Mononuclear cell (primary cell): ENCODE results near the gene XPNPEP2. TPM values are rescaled to one million over a fixed set of nuclear protein-coding genes. Genes with fewer than 3 reads are reported as not detected.
"Not testable (repeated sequence)": the region's sequence is repeated elsewhere in the genome, so short reads cannot be mapped to it uniquely, and the experiment has no call there.

Experiments used
- H3K27me3 ChIP-seq: 2 replicates; pipeline ENCODE4 v1.6.0; 2011; ENCODE audit warnings: low read length, control low read depth; ENCODE audit not compliant: insufficient read depth
- H3K4me1 ChIP-seq: 2 replicates; pipeline ENCODE4 v1.5.1; 2011; ENCODE audit warnings: mild to moderate bottlenecking, low read length, control low read depth; ENCODE audit not compliant: insufficient read depth
- H3K4me3 ChIP-seq: 2 replicates; pipeline ENCODE4 v1.5.1; 2011; ENCODE audit warnings: mild to moderate bottlenecking, low read length, moderate library complexity
- H3K9me3 ChIP-seq: 2 replicates; pipeline ENCODE4 v1.5.1; 2011; ENCODE audit warnings: low read depth, mild to moderate bottlenecking, control low read depth, low read length
- total RNA-seq: library from RNA; depleted of rRNA; stranded (reverse); fragments of >200 nt; gene quantifications from one replicate; pipeline ENCODE4 v1.2.3, GENCODE V29; 2012

Gene XPNPEP2
- total RNA-seq, 1 donor = 0.31 TPM

DNA sequence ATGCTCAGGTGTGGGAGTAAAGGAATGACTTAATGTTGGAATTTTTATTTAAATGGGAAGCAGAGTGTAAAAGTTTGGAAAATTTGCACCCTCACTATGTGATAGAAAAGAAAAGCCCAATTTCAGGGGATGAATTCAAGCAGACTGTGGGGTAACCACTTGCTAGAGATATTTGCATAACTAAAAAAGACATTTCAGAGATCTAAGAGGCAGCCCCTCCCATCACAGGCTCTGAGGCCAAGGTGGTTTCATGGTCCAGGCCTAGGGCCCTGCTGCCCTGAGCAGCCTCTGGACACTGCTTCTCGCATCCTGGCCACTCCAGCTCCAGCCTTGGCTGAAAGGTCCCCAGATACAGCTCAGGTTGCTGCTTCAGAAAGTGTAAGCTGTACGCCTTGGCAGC is 5.9 kb upstream of the XPNPEP2 start:
- Histone ChIP-seq H3K4me1 (peaks cover 29% of the 10 kb centered on the region), H3K4me3 (no peak overlapping the region), H3K27me3 (no peaks in the 10 kb centered on the region), H3K9me3 (no peaks in the 10 kb centered on the region)

DNA sequence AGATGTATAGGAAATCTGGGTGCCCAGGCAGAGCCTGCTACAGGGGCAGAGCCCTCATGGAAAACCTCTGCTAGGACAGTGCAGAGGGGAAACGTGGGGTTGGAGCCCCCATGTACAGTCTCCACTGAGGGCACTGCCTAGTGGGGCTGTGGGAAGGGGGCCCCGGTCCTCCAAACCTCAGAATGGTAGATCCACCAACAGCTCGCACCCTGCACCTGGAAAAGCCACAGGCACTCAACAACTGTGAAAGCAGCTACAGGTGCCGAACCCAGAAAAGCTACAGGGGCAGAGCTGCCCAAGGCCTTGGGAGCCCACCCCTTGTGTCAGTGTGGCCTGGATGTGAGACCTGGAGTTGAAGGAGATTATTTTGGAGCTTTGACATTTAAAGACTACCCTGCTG is 5.4 kb upstream of the XPNPEP2 start:
- Histone ChIP-seq H3K4me3 (no peak overlapping the region), H3K4me1 (peaks cover 33% of the 10 kb centered on the region)

DNA sequence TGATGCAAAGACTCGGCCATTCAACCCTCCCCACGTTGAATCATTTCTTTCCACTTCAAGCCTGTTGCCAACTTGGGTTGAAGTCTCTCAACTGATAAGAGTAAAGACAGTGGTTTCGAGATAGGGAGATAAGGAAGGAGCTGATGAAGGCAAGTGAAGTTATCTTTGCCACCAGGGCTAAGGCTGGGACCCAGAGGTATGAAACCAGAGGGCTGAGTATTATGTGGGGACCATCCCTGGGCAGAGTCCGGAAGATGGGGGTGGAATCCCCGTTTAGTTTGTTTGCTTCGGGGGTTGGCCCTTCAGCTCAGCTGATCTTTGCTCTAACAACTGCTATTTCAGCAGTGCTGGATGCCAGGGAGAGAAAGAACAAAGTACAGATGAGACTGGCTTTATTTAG is 2.3 kb upstream of the XPNPEP2 start:
- peaks cover 45% of the 10 kb centered on the region for H3K4me1 ChIP-seq
- H3K27me3 ChIP-seq = no peaks in the 10 kb centered on the region
- H3K4me3 ChIP-seq = no peak overlapping the region
- H3K9me3 ChIP-seq = no peaks in the 10 kb centered on the region

More for the DNA sequence above, 5.4 kb upstream of the XPNPEP2 start:
- no peaks in the 10 kb centered on the region for H3K27me3 ChIP-seq
- no peaks in the 10 kb centered on the region for H3K9me3 ChIP-seq

DNA sequence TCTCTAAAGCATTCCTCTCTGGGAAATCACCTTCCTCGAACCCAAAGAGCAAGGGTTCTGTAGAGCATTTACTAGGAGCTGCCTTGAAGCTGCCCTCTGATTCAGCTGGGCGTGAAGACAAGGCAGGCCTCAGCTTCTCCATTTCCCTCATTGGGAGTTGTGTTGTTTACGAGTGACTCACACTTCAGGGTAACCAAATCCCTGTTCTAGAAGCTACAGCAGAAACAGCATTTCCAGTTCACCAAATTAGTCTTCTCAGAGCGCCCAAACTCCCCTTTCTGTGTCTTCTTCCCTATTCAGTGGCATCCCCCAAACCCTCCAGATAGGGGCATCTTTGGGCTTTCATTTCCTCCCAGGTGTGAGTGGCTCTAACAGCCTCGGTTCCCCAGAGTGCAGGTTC is 863 bp upstream of the XPNPEP2 start:
- Histone ChIP-seq H3K9me3 (no peaks in the 10 kb centered on the region), H3K4me3 (no peak overlapping the region), H3K4me1 (peaks cover 40% of the 10 kb centered on the region), H3K27me3 (no peaks in the 10 kb centered on the region)

DNA sequence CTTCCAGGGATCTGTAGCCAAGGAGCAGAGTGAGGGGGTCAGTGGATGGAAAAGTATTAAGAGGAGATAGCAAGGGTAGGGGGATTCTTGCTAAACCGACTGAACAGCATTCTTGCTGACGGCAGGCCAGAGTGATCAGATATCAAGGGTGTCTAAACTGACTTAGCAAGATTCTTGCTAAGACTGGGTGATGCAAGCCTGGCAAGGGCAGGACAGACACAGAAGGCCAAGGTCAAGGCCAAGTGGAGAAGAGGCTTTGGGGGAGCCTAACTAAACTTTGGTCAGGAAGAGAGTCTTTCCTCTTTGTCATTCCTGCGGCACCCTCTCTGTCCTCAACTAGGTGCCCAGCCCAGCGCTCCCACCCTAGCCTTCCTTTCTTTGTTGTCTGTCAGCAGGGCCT is 799 bp downstream of the XPNPEP2 start:
- H3K4me1 ChIP-seq = peaks cover 52% of the 10 kb centered on the region
- no peak overlapping the region for H3K4me3 ChIP-seq
- no peaks in the 10 kb centered on the region for H3K27me3 ChIP-seq
- no peaks in the 10 kb centered on the region for H3K9me3 ChIP-seq

DNA sequence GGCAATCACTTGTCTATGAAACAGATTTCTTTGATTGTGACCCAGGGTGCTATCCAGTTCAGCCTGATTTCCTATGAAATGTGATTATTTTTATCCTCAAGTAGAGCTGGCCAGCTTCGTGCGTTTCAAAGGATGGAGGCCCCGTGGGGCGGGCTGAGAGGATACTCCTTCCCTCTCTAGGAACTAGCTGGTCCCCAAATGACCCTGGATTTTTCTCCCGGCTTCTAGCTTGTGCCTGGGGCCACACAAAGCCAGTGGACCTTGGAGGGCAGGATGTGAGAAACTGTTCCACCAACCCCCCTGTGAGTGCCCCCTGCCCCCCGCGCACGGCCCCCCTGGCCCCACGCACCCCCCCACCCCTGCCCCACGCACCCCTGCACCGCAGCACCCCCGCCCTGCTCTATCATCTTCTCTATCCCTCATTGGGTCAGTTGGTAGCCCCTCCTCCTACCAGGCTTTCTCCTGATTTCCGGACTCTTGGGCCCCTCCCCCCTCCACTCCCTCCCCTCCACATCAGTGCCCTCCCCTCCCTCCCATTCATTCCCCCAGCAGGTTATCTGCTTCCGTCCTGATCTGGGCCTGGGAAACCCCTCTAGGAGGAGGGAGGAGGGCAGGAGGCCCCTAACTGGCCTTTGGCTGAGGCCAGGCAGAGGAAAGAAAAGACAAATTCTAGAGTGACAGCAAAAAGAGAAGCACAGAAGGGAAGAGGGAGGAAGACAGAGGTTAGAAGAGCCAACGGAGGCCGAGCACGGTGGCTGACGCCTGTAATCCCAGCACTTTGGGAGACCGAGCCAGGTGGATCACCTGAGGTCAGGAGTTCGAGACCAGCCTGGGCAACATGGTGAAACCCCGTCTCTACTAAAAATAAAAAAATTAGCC is 3.3 kb downstream of the XPNPEP2 start:
- Histone ChIP-seq H3K4me3 (no peak overlapping the region), H3K4me1 (peaks cover 72% of the 10 kb centered on the region), H3K27me3 (no peaks in the 10 kb centered on the region), H3K9me3 (no peaks in the 10 kb centered on the region)

DNA sequence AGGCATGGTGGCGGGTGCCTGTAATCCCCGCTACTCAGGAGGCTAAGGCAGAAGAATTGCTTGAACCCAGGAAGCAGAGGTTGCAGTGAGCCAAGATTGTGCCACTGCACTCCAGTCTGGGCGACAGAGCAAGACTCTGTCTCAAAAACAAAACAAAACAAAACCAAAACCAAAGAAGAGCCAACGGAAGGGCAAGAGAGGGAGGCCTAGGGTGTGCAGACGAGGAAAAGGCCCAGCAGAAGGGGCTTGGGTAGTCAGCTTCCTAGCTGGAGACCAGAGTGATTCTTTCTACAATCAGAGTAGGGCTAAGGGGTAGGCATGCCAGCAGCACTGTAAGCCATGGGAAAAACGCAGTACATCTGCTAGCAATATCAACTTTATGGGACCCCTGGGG is 4.0 kb downstream of the XPNPEP2 start:
- H3K4me3 ChIP-seq = not testable (repeated sequence)
- peaks cover 71% of the 10 kb centered on the region for H3K4me1 ChIP-seq

DNA sequence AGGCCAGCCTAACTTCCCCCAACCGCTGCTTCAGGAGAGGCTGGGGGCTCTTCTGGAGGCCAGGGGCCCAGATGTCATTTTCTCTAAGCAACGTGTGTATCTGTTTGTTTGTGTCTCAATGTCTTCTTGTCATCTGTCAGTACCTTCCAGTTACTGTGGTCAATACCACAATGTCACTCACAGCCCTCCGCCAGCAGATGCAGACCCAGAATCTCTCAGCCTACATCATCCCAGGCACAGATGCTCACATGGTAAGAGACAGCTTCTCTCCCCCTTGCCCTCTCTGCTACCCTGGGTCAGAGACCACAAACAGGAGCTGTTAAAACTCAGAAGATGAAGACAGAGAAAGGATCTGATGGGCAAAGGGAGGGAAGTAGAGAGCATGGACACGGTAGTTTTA is 5.0 kb downstream of the XPNPEP2 start:
- no peaks in the 10 kb centered on the region for H3K27me3 ChIP-seq
- no peak overlapping the region for H3K4me3 ChIP-seq
- no peaks in the 10 kb centered on the region for H3K9me3 ChIP-seq
- H3K4me1 ChIP-seq = peaks cover 70% of the 10 kb centered on the region

More for the DNA sequence above, 4.0 kb downstream of the XPNPEP2 start:
- not testable (repeated sequence) for H3K27me3 ChIP-seq, H3K9me3 ChIP-seq

DNA sequence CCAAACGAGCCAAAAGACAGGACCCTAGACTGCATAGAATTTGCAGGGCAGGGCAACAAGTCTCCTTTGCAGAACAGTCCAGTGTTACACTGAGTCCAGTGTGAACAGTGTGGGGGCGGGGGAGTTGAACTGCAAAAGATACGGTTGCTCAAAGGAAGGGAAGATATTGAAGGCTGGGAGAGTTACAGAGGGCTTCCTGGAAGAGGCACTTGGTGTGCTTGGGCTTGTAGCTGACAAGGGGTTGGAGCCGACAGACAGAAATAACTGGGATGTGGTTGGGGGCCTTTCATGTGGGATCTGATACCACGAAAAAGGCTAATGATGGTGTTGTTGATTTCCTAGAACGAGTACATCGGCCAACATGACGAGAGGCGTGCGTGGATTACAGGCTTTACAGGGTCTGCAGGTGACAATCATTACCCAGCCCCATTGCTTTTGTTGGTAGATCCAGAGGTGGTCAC is 6.1 kb downstream of the XPNPEP2 start:
- Histone ChIP-seq H3K4me1 (peaks cover 62% of the 10 kb centered on the region), H3K4me3 (no peak overlapping the region)

DNA sequence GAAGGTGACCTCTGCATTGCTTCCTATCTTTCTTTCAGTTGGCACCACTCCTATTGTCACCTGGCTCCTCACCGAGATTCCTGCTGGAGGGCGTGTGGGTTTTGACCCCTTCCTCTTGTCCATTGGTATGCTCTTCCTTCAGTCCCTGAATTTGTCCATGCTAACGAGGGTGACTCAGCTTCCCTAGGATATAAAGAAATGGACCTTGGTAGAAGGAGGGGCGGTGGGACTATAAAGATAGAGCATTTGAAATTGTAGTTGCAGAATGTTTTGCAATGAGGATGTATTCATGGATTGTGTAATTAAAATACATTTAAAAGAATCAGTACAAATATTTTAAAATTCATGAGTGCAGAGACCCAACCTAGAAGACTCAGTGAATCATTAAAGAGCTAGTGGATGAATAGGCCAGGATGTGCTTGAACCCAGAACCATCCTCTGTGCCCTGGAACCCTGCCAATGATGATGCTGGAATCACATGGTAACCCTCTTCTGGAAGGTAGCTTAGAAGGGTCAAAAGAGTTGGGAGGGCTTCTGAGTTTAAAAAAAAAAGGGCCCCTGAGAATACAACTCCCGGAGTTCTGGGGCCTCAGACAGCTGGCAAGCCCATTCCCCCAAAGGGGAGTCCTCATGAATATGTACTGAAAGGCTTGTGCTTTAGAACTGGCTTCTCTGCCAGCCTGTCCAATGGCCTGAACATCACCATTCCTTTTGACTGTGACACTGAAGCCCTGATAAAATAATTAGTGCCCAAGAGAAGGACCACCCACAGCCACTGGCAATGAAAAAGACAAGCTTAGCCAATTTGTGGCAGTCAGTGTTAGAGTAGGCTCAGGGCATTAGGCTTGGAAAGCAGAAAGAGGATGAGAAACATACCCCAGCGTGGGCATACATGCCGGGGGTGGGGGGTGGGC is 8.0 kb downstream of the XPNPEP2 start:
- H3K9me3 ChIP-seq = no peaks in the 10 kb centered on the region
- no peak overlapping the region for H3K4me3 ChIP-seq
- H3K4me1 ChIP-seq = peaks cover 57% of the 10 kb centered on the region
- H3K27me3 ChIP-seq = no peaks in the 10 kb centered on the region

More for the DNA sequence above, 6.1 kb downstream of the XPNPEP2 start:
- Histone ChIP-seq H3K9me3 (no peaks in the 10 kb centered on the region), H3K27me3 (no peaks in the 10 kb centered on the region)

DNA sequence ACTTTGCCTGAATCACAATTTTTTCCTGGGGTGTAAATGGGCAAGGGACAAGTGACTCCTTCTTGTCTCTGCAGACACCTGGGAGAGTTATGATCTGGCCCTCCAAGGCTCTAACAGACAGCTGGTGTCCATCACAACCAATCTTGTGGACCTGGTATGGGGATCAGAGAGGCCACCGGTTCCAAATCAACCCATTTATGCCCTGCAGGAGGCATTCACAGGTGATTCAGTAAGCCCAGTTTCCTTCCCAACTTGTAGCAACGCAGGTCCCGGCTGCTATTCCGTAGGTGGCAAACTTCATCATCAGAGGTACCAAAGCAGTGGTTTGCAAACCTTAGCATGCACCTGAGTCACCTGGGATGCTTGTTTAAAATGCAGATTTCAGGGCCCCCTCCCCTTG is 8.8 kb downstream of the XPNPEP2 start:
- Histone ChIP-seq H3K4me1 (peaks cover 57% of the 10 kb centered on the region), H3K27me3 (no peaks in the 10 kb centered on the region), H3K4me3 (no peak overlapping the region), H3K9me3 (no peaks in the 10 kb centered on the region)

DNA sequence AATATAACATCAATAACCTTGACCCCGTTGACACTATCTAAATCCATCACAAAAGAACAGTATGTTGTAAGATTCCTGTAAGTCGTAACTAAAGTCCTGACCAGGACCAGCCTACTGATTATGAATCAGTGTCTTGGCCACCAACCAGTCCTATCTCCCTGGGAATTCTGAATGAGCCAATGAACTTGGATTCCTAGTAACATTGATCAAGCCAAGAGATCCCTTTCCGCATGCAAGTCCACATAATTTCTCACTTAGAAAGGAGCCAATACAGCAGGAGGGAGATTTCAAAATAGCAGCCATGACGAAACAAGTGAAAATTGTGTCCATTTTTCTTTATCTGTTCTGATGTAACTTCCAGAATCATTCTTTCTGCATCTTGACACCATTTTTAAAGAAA is 9.5 kb downstream of the XPNPEP2 start:
- Histone ChIP-seq H3K4me1 (peaks cover 50% of the 10 kb centered on the region), H3K9me3 (no peaks in the 10 kb centered on the region), H3K27me3 (no peaks in the 10 kb centered on the region), H3K4me3 (no peak overlapping the region)

DNA sequence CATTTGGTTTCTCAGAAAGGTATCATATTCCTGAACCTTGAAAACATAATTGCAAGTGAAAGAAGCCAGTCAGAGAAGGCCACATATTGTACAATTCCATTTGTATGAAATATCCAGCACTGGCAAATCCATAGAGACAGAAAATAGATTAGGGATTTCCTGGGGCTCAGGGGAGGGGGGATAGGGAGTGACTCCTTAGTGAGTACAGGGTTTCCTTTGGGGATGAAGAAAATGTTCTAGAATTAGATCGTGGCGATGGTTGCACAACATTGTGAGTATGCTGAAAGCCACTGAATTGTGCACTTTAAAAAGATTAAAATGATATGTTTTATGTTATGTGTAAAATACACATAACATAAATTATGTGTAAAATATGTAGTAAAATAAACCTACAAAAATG is 10.3 kb downstream of the XPNPEP2 start:
- Histone ChIP-seq H3K9me3 (no peaks in the 10 kb centered on the region), H3K4me1 (peaks cover 45% of the 10 kb centered on the region), H3K4me3 (no peak overlapping the region), H3K27me3 (no peaks in the 10 kb centered on the region)

DNA sequence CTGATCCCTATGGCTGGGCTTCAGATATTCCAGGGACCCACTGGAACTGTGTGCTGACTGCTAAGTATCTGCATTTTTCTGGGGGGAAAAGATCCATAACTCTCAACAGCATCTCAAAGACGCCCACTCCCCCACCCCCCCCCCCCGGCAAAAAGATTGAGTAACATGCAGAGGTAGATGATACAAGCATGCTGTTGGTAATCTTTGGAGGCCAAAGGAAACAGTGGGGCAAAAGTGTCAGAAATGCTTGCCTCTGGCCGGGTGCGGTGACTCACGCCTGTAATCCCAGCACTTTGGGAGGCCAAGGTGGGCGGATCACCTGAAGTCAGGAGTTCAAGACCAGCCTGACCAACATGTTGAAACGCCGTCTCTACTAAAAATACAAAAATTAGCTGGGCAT is 12.2 kb downstream of the XPNPEP2 start:
- H3K27me3 ChIP-seq = no peaks in the 10 kb centered on the region
- peaks cover 49% of the 10 kb centered on the region for H3K4me1 ChIP-seq
- no peak overlapping the region for H3K4me3 ChIP-seq
- H3K9me3 ChIP-seq = no peaks in the 10 kb centered on the region
